ENCODE data around the gene TAF4. TPM values are rescaled to one million over a fixed set of nuclear protein-coding genes. Genes with fewer than 3 reads are reported as not detected.
"Not testable (repeated sequence)": the region's sequence is repeated elsewhere in the genome, so short reads cannot be mapped to it uniquely, and the experiment has no call there.

The TAF4 gene
- total and polyA plus RNA-seq, 2 donors (not counting 1 experiment from before 2014, with no cell fraction given): 2.6 to 3.0 TPM

- TF ChIP-seq EZH2 (IDR thresholded peaks at IDR 0.05; ENCODE audit: low read length, missing control alignments) (no peak), CTCF (conservative IDR thresholded peaks at IDR 0.05 in 1 of 2, IDR thresholded peaks at IDR 0.05 in 1 of 2; ENCODE audit: low read depth in 1 of 2, low read length in 2 of 2) (no peak)
- Histone ChIP-seq H2AFZ (ENCODE audit: low read length) (no peak overlapping the region), H3K9ac (ENCODE audit: insufficient read depth, low read length) (no peak overlapping the region), H3K27ac (ENCODE audit: insufficient read depth, low read length) (no peak overlapping the region), H3K4me3 (replicated peaks in 1 of 4; ENCODE audit: control extremely low read depth in 1 of 4, insufficient read depth in 1 of 4, low read depth in 3 of 4, low read length in 4 of 4) (no peak overlapping the region), H3K79me2 (ENCODE audit: control insufficient read depth, insufficient read depth, low read length) (no peaks in the 10 kb centered on the region), H3K9me3 (ENCODE audit: control insufficient read depth, insufficient read depth, low read depth, low read length) (no peaks in the 10 kb centered on the region), H3K27me3 (ENCODE audit: control insufficient read depth, insufficient read depth, low read length) (peaks cover 2% of the 10 kb centered on the region), H3K36me3 (ENCODE audit: control insufficient read depth, insufficient read depth, low read length) (no peaks in the 10 kb centered on the region), H4K20me1 (ENCODE audit: control insufficient read depth, extremely low read depth, insufficient read depth, low read length) (no peaks in the 10 kb centered on the region), H3K4me1 (ENCODE audit: control insufficient read depth, extremely low read depth, insufficient read depth, low read length) (peaks cover 2% of the 10 kb centered on the region), H3K4me2 (ENCODE audit: extremely low read depth, insufficient read depth, low read length) (no peak overlapping the region)
- DNase-seq (ENCODE audit: low read depth in 2 of 2): no peak
Measured at GRCh38 chr20:62085206-62085605, 19.5 kb upstream of the TAF4 start.

GRCh38 chr20:62084224-62084623, 18.5 kb upstream of the TAF4 start:
- not testable (repeated sequence) for DNase-seq (ENCODE audit: low read depth in 2 of 2); H3K9ac ChIP-seq (ENCODE audit: insufficient read depth, low read length); H3K27ac ChIP-seq (ENCODE audit: insufficient read depth, low read length); H3K36me3 ChIP-seq (ENCODE audit: control insufficient read depth, insufficient read depth, low read length); H4K20me1 ChIP-seq (ENCODE audit: control insufficient read depth, extremely low read depth, insufficient read depth, low read length); H3K4me2 ChIP-seq (ENCODE audit: extremely low read depth, insufficient read depth, low read length); H3K4me3 ChIP-seq (replicated peaks in 1 of 4; ENCODE audit: control extremely low read depth in 1 of 4, insufficient read depth in 1 of 4, low read depth in 3 of 4, low read length in 4 of 4); H3K79me2 ChIP-seq (ENCODE audit: control insufficient read depth, insufficient read depth, low read length); H2AFZ ChIP-seq (ENCODE audit: low read length); H3K9me3 ChIP-seq (ENCODE audit: control insufficient read depth, insufficient read depth, low read depth, low read length); H3K27me3 ChIP-seq (ENCODE audit: control insufficient read depth, insufficient read depth, low read length); H3K4me1 ChIP-seq (ENCODE audit: control insufficient read depth, extremely low read depth, insufficient read depth, low read length)

- no peak overlapping the region for H3K27ac ChIP-seq (ENCODE audit: insufficient read depth, low read length)
- H2AFZ ChIP-seq (ENCODE audit: low read length): no peak overlapping the region
- no peak overlapping the region for H3K4me3 ChIP-seq (replicated peaks in 1 of 4; ENCODE audit: control extremely low read depth in 1 of 4, insufficient read depth in 1 of 4, low read depth in 3 of 4, low read length in 4 of 4)
- no peak overlapping the region for H3K4me2 ChIP-seq (ENCODE audit: extremely low read depth, insufficient read depth, low read length)
- no peaks in the 10 kb centered on the region for H4K20me1 ChIP-seq (ENCODE audit: control insufficient read depth, extremely low read depth, insufficient read depth, low read length)
- H3K4me1 ChIP-seq (ENCODE audit: control insufficient read depth, extremely low read depth, insufficient read depth, low read length): peaks cover 2% of the 10 kb centered on the region
- no peaks in the 10 kb centered on the region for H3K79me2 ChIP-seq (ENCODE audit: control insufficient read depth, insufficient read depth, low read length)
- no peak for DNase-seq (ENCODE audit: low read depth in 2 of 2)
- no peak overlapping the region for H3K9ac ChIP-seq (ENCODE audit: insufficient read depth, low read length)
- TF ChIP-seq CTCF (conservative IDR thresholded peaks at IDR 0.05 in 1 of 2, IDR thresholded peaks at IDR 0.05 in 1 of 2; ENCODE audit: low read depth in 1 of 2, low read length in 2 of 2) (no peak), EZH2 (IDR thresholded peaks at IDR 0.05; ENCODE audit: low read length, missing control alignments) (no peak)
- H3K36me3 ChIP-seq (ENCODE audit: control insufficient read depth, insufficient read depth, low read length): no peaks in the 10 kb centered on the region
- no peaks in the 10 kb centered on the region for H3K9me3 ChIP-seq (ENCODE audit: control insufficient read depth, insufficient read depth, low read depth, low read length)
- peaks cover 2% of the 10 kb centered on the region for H3K27me3 ChIP-seq (ENCODE audit: control insufficient read depth, insufficient read depth, low read length)
Measured at GRCh38 chr20:62083312-62083711, 17.6 kb upstream of the TAF4 start.

Measured in fibroblast of lung (primary cell).